HFFc6 (cell line): Measurements from ENCODE around the gene ZFP36L2. TPM values are rescaled to one million over a fixed set of nuclear protein-coding genes. Genes with fewer than 3 reads are reported as not detected.

Experiments
- DNase-seq: peaks from one replicate; pipeline ENCODE4 v3.0.0-alpha.2; 2018
- H3K27ac Mint-ChIP-seq: 2 replicates; pipeline ENCODE4 v1.8.0; 2020; ENCODE audit warnings: mild to moderate bottlenecking, mixed read lengths
- H3K27me3 Mint-ChIP-seq: 2 replicates; pipeline ENCODE4 v1.8.0; 2021; ENCODE audit warnings: mild to moderate bottlenecking, moderate library complexity, mixed read lengths; ENCODE audit not compliant: insufficient read depth
- H3K36me3 Mint-ChIP-seq: 2 replicates; pipeline ENCODE4 v1.8.0; 2021; ENCODE audit warnings: low read depth, mixed read lengths
- H3K4me1 Mint-ChIP-seq: 2 replicates; pipeline ENCODE4 v1.8.0; 2020; ENCODE audit warnings: low read depth, mixed read lengths
- H3K4me3 Mint-ChIP-seq: 2 replicates; pipeline ENCODE4 v1.8.0; 2020; ENCODE audit warnings: mild to moderate bottlenecking, moderate library complexity, mixed read lengths
- H3K9me3 Mint-ChIP-seq: 2 replicates; pipeline ENCODE4 v1.8.0; 2020; ENCODE audit warnings: mild to moderate bottlenecking, mixed read lengths
- total RNA-seq, 6 experiments: library from RNA; stranded (reverse); fragmentation: NEBNext Ultra II Directional; extraction: Animal tissue kit (Norgen Biotek cat#: 25700); gene quantifications; 2 replicates in 1 of 6; 3 replicates in 5 of 6; pipeline ENCODE4 v1.2.3, GENCODE V29; 2021
- TF ChIP-seq, protein P1 (sequence below): fragments of 200-600 bp; sonication (generic); IDR thresholded peaks from 2 replicates; pipeline ENCODE4 v1.5.0; 2021; ENCODE audit warnings: antibody characterized with exemption, mild to moderate bottlenecking

Gene ZFP36L2
- total RNA-seq, 6 experiments from 2014 or later = 66.6 to 94.5 (median 81.5) TPM

DNA sequence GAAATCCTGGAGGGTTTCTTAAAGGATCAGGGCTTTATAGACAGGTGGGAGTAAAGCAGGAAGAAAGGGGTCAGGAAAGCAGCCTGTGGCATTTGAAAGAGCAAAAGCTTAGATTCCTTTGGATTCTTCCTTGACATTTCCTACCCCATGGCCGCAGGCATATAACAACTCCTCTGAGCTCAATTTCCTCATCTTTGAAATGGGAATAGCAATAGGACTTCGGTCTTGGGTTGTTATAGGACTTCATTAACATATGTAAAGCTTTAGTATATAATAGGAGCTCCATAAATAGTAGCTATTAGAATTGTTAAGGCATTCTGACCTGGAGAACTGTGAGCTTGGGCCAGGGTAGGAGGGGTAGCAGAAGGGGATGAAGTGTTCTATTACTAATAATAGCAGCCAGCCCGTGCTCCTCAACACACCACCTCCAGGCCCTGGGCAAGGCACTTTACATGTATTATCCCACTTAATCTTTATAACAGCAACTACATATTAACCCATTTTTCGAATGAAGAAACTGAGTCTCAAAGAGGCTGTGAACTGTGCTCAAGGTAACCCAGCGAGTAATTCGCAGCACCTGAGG, 10.6 kb downstream of the ZFP36L2 start:
- H3K9me3 Mint-ChIP-seq = no peaks in the 10 kb centered on the region
- peaks cover 8% of the 10 kb centered on the region for H3K27me3 Mint-ChIP-seq
- H3K4me3 Mint-ChIP-seq = no peak overlapping the region
- H3K4me1 Mint-ChIP-seq = peaks cover 33% of the 10 kb centered on the region
- DNase-seq = no peak
- TF ChIP-seq, protein P1, sequence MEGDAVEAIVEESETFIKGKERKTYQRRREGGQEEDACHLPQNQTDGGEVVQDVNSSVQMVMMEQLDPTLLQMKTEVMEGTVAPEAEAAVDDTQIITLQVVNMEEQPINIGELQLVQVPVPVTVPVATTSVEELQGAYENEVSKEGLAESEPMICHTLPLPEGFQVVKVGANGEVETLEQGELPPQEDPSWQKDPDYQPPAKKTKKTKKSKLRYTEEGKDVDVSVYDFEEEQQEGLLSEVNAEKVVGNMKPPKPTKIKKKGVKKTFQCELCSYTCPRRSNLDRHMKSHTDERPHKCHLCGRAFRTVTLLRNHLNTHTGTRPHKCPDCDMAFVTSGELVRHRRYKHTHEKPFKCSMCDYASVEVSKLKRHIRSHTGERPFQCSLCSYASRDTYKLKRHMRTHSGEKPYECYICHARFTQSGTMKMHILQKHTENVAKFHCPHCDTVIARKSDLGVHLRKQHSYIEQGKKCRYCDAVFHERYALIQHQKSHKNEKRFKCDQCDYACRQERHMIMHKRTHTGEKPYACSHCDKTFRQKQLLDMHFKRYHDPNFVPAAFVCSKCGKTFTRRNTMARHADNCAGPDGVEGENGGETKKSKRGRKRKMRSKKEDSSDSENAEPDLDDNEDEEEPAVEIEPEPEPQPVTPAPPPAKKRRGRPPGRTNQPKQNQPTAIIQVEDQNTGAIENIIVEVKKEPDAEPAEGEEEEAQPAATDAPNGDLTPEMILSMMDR = no peak
- no peaks in the 10 kb centered on the region for H3K36me3 Mint-ChIP-seq
- no peak overlapping the region for H3K27ac Mint-ChIP-seq

DNA sequence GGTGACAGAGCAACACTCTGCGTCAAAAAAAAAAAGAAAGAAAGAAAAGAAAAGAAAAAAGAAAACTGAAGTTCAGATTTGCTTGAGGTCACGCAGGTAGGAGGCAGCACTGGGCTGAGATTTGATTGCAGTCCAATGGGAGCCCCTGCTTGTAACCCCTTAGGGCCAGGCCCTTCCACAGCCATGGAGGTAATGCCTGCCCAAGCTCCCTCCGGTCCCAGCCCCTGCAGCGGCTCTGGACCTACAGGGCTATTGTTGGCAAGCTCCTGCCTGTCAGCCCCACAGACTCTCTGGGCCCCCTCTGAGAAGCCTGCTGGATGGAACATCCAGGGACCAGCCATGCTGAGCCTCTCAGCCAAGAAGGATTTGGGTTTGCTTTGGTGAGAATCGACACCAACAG, 12.2 kb downstream of the ZFP36L2 start:
- TF ChIP-seq, protein P1 = no peak
- H3K27ac Mint-ChIP-seq = no peak overlapping the region
- H3K4me3 Mint-ChIP-seq = no peak overlapping the region
- peaks cover 18% of the 10 kb centered on the region for H3K4me1 Mint-ChIP-seq
- DNase-seq = no peak
- H3K27me3 Mint-ChIP-seq = peaks cover 6% of the 10 kb centered on the region
- H3K9me3 Mint-ChIP-seq = no peaks in the 10 kb centered on the region
- H3K36me3 Mint-ChIP-seq = no peaks in the 10 kb centered on the region

DNA sequence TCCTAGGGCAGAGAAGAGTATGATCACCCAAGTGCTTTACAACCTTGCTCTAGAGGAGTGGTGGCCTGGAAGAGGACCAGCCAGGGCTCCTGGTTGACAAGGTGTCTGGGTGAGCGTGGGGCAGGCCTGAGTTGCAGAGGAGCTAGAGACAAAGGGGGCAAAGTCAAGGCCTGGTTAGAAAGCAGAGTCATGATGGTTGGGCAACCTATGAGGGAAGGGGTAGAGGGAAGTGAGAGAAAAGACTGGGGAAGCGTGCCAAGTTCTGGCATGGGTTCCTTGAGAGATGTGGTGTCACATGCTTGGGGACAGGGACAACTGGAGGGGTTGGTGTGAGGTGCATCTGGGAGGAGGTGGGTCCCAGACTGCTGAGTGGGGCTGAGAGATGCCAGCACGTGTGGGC, 13.5 kb downstream of the ZFP36L2 start:
- Mint-ChIP-seq H3K27me3 (peaks cover 6% of the 10 kb centered on the region), H3K4me3 (no peak overlapping the region), H3K9me3 (no peaks in the 10 kb centered on the region), H3K36me3 (no peaks in the 10 kb centered on the region), H3K4me1 (peaks cover 5% of the 10 kb centered on the region), H3K27ac (no peak overlapping the region)
- DNase-seq = no peak
- TF ChIP-seq, protein P1 = no peak

DNA sequence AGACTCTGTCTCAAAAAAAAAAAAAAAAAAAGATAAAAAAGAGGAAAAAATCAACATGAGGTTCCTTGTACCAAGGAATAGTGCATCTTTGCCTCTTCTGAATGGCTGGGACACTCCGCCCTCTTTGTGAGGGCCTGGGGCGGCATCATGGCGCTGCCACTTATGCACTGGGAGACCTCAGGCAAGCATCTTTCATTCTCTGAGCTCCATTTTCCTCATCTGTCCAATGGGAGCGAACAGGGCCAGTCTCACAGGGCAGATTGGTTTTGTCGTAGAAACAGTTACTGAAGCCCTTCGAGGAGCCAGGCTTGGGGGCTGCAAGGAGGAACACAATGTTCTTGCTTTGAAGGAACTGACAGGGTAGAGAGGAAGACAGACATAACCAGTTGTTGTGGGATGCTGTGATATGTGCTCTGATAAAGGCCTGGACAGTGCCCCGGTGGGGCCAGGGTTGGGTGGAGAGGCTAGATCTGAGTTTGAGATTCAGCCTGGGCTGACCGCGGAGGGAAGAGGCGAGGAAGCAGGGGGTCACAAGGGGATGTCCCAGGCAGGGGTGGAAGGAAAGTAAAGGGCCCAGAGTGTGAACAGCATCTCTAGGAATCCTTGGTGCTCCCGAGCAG, 14.1 kb downstream of the ZFP36L2 start:
- peaks cover 6% of the 10 kb centered on the region for H3K27me3 Mint-ChIP-seq
- TF ChIP-seq, protein P1 = no peak
- H3K27ac Mint-ChIP-seq = no peak overlapping the region
- no peak for DNase-seq
- H3K4me3 Mint-ChIP-seq = no peak overlapping the region
- H3K4me1 Mint-ChIP-seq = no peaks in the 10 kb centered on the region; the same call in 1 of the 2 replicates
- H3K36me3 Mint-ChIP-seq = no peaks in the 10 kb centered on the region
- H3K9me3 Mint-ChIP-seq = no peaks in the 10 kb centered on the region

DNA sequence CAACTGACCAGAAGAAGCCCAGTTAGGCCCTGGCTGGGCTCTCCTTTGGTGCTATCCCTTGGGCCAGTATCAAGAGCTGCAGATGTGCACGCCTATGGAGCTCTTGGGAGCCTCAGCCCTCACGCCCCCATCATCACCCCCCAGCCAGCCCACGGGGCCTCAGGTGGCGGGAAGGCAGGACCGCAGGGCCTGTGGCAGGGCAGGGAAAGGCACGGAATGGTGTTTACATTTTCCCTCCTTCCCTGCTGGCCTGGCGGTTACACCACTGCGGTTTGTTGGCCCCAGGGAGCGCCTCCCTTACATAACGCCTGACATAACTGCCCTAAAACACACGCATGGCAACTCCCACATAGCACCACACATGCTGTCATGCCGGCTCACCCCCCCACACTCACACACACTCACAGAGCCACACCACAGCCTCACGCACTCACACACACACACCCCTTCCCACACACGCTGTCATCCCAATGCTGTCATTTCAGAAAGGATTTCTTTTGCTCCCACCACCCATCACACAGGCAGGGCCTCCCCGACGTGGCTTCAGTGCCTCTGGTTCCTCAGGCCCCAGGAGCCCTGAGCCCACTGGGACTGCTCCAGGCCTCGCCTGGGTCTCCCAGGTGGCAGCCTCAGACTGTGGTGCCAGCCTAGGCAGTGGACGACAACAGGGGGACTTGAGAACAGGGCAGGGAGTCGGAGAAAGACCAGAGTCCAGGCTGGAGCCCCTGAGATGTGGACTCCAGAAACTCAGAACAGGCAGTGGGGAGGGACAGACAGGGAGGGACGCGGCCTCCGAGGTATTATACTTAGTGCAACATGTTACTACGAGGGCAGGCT, 15.7 kb downstream of the ZFP36L2 start:
- Mint-ChIP-seq H3K27me3 (peaks cover 6% of the 10 kb centered on the region), H3K9me3 (no peaks in the 10 kb centered on the region), H3K4me3 (no peak overlapping the region), H3K4me1 (no peaks in the 10 kb centered on the region; the same call in 1 of the 2 replicates), H3K36me3 (no peaks in the 10 kb centered on the region), H3K27ac (no peak overlapping the region)
- DNase-seq = no peak
- TF ChIP-seq, protein P1 = no peak
